ENCODE measurements around the gene FUT9. TPM values are rescaled to one million over a fixed set of nuclear protein-coding genes. Genes with fewer than 3 reads are reported as not detected.

FUT9 gene
- total and polyA plus RNA-seq, 2 of the 13 experiments (the other 11 are each of a cell fraction or from before 2014, with no cell fraction given) = 0.01 TPM; not detected in 1

GRCh38 chr6:96249755-96250154 is 234.0 kb downstream of the FUT9 start:
- WGBS (ENCODE audit: low lambda C conversion rate) = 0% methylated on average over 1 of the region's 1 CpG
- no peaks in the 10 kb centered on the region for H4K20me1 ChIP-seq (ENCODE audit: insufficient read depth, low read length)
- no peaks in the 10 kb centered on the region for H3K4me1 ChIP-seq (ENCODE audit: insufficient read depth, low read length)
- intact Hi-C loops (cut with micrococcal nuclease; ENCODE audit: unreplicated experiment) = no loop called here
- ChIA-PET POLR2A (no interaction called here), CTCF (ENCODE audit: low intra/inter-chr PET ratio, low total read pairs) (no interaction called here)
- no peak overlapping the region for H3K9ac ChIP-seq (ENCODE audit: insufficient read depth, low read depth, low read length)
- H3K4me2 ChIP-seq (ENCODE audit: low read depth, low read length) = no peak overlapping the region
- FAIRE-seq (no peak), ATAC-seq (no peak), DNase-seq (ENCODE audit: low spot score) (no peak)
- no peak overlapping the region for H2AFZ ChIP-seq (ENCODE audit: low read length)
- H3K27me3 ChIP-seq (ENCODE audit: control insufficient read depth in 1 of 2, insufficient read depth in 2 of 2, low read length in 2 of 2) = no peaks in the 10 kb centered on the region
- BruUV-seq (replicated peaks) = no TSS peak
- H3K9me3 ChIP-seq (ENCODE audit: low read length) = no peaks in the 10 kb centered on the region
- in situ Hi-C loops (cut with HindIII; ENCODE audit: extremely low pct_ligation_motif_present, low pct_unique_long_range_greater_than_20kb) = no loop called here
- no peaks in the 10 kb centered on the region for H3K36me3 ChIP-seq (replicated peaks in 1 of 2; ENCODE audit: control insufficient read depth in 1 of 2, insufficient read depth in 2 of 2, low read length in 2 of 2)
- no peak overlapping the region for H3K27ac ChIP-seq (ENCODE audit: extremely low read length, insufficient read depth, low read length)
- H3K4me3 ChIP-seq (replicated peaks in 1 of 3; ENCODE audit: insufficient read depth in 1 of 3, low read depth in 2 of 3, low read length in 3 of 3) = no peak overlapping the region
- no peaks in the 10 kb centered on the region for H3K79me2 ChIP-seq (ENCODE audit: insufficient read depth, low read length)
- TF ChIP-seq POLR2AphosphoS5 (IDR thresholded peaks at IDR 0.05; ENCODE audit: low read depth, low read length) (no peak), ZSCAN21 (CRISPR knock-in tag; IDR thresholded peaks at IDR 0.05; ENCODE audit: borderline replicate concordance) (no peak)

- H3K4me1 ChIP-seq (ENCODE audit: insufficient read depth, low read length) = no peaks in the 10 kb centered on the region
- H3K79me2 ChIP-seq (ENCODE audit: insufficient read depth, low read length) = no peaks in the 10 kb centered on the region
- FAIRE-seq (no peak), ATAC-seq (no peak), DNase-seq (ENCODE audit: low spot score) (no peak)
- ChIA-PET POLR2A (no interaction called here), CTCF (ENCODE audit: low intra/inter-chr PET ratio, low total read pairs) (no interaction called here)
- no peak overlapping the region for H3K27ac ChIP-seq (ENCODE audit: extremely low read length, insufficient read depth, low read length)
- 2% methylated on average over 1 of the region's 1 CpG for WGBS (ENCODE audit: low lambda C conversion rate)
- no peaks in the 10 kb centered on the region; a peak in 1 of 5 replicates for H3K27me3 ChIP-seq (ENCODE audit: control insufficient read depth in 1 of 2, insufficient read depth in 2 of 2, low read length in 2 of 2)
- BruUV-seq (replicated peaks) = no TSS peak
- H4K20me1 ChIP-seq (ENCODE audit: insufficient read depth, low read length) = no peaks in the 10 kb centered on the region
- H3K9ac ChIP-seq (ENCODE audit: insufficient read depth, low read depth, low read length) = no peak overlapping the region
- H3K4me3 ChIP-seq (replicated peaks in 1 of 3; ENCODE audit: insufficient read depth in 1 of 3, low read depth in 2 of 3, low read length in 3 of 3) = no peak overlapping the region
- no peaks in the 10 kb centered on the region for H3K36me3 ChIP-seq (replicated peaks in 1 of 2; ENCODE audit: control insufficient read depth in 1 of 2, insufficient read depth in 2 of 2, low read length in 2 of 2)
- intact Hi-C loops (cut with micrococcal nuclease; ENCODE audit: unreplicated experiment) = no loop called here
- H2AFZ ChIP-seq (ENCODE audit: low read length) = no peak overlapping the region
- H3K9me3 ChIP-seq (ENCODE audit: low read length) = no peaks in the 10 kb centered on the region
- in situ Hi-C loops (cut with HindIII; ENCODE audit: extremely low pct_ligation_motif_present, low pct_unique_long_range_greater_than_20kb) = no loop called here
- no peak overlapping the region for H3K4me2 ChIP-seq (ENCODE audit: low read depth, low read length)
- TF ChIP-seq MYPOP (CRISPR knock-in tag; IDR thresholded peaks at IDR 0.05) = no peak
- no peak for TF ChIP-seq CHD2 (IDR thresholded peaks at IDR 0.05; ENCODE audit: low read depth, low read length)
- no peak for TF ChIP-seq HDAC6 (IDR thresholded peaks at IDR 0.05; ENCODE audit: low read depth, low read length)
- TF ChIP-seq SIN3B (IDR thresholded peaks at IDR 0.05; ENCODE audit: low read length) = no peak
- TF ChIP-seq ZNF749 (CRISPR knock-in tag; IDR thresholded peaks at IDR 0.05; ENCODE audit: borderline replicate concordance) = no peak
- TF ChIP-seq ZNF33B (CRISPR knock-in tag; IDR thresholded peaks at IDR 0.05) = no peak
- TF ChIP-seq ZNF619 (CRISPR knock-in tag; IDR thresholded peaks at IDR 0.05) = no peak
- no peak for TF ChIP-seq ZNF660 (CRISPR knock-in tag; IDR thresholded peaks at IDR 0.05; ENCODE audit: borderline replicate concordance, low read depth)
- TF ChIP-seq ZNF557 (CRISPR knock-in tag; IDR thresholded peaks at IDR 0.05) = no peak
- TF ChIP-seq, protein P1, sequence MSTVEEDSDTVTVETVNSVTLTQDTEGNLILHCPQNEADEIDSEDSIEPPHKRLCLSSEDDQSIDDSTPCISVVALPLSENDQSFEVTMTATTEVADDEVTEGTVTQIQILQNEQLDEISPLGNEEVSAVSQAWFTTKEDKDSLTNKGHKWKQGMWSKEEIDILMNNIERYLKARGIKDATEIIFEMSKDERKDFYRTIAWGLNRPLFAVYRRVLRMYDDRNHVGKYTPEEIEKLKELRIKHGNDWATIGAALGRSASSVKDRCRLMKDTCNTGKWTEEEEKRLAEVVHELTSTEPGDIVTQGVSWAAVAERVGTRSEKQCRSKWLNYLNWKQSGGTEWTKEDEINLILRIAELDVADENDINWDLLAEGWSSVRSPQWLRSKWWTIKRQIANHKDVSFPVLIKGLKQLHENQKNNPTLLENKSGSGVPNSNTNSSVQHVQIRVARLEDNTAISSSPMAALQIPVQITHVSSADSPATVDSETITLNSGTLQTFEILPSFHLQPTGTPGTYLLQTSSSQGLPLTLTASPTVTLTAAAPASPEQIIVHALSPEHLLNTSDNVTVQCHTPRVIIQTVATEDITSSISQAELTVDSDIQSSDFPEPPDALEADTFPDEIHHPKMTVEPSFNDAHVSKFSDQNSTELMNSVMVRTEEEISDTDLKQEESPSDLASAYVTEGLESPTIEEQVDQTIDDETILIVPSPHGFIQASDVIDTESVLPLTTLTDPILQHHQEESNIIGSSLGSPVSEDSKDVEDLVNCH (CRISPR knock-in tag; IDR thresholded peaks at IDR 0.05) = no peak
- no peak for TF ChIP-seq CREB3 (CRISPR knock-in tag; IDR thresholded peaks at IDR 0.05)
- no peak for TF ChIP-seq MED13 (CRISPR knock-in tag; IDR thresholded peaks at IDR 0.05)
- TF ChIP-seq ZNF563 (CRISPR knock-in tag; IDR thresholded peaks at IDR 0.05) = no peak
Observed at GRCh38 chr6:96257751-96258150, 242.0 kb downstream of the FUT9 start.
